ENCODE results near the gene USH2A.

The USH2A gene

GRCh38 chr1:216076751-216077150 is 346.5 kb downstream of the USH2A start:
- no peak for TF ChIP-seq CTCF (IDR thresholded peaks at IDR 0.05; ENCODE audit: low read depth, low read length, missing control alignments)
- H3K4me3 ChIP-seq (replicated peaks; ENCODE audit: low read depth, low read length), result no peak overlapping the region
- DNase-seq (ENCODE audit: extremely low read depth, low read depth), result no peak

- no peak for TF ChIP-seq CTCF (IDR thresholded peaks at IDR 0.05; ENCODE audit: low read depth, low read length, missing control alignments)
- no peak for DNase-seq (ENCODE audit: extremely low read depth, low read depth)
- no peak overlapping the region for H3K4me3 ChIP-seq (replicated peaks; ENCODE audit: low read depth, low read length)
These were observed 347.9 kb downstream of the USH2A start for GRCh38 chr1:216075339-216075738.

GRCh38 chr1:216073793-216074595 is 349.3 kb downstream of the USH2A start:
- no peak for DNase-seq (ENCODE audit: extremely low read depth, low read depth)
- H3K4me3 ChIP-seq (replicated peaks; ENCODE audit: low read depth, low read length), result no peak overlapping the region
- no peak for TF ChIP-seq CTCF (IDR thresholded peaks at IDR 0.05; ENCODE audit: low read depth, low read length, missing control alignments)

- TF ChIP-seq CTCF (IDR thresholded peaks at IDR 0.05; ENCODE audit: low read depth, low read length, missing control alignments), result no peak
- no peak for DNase-seq (ENCODE audit: extremely low read depth, low read depth)
- no peak overlapping the region for H3K4me3 ChIP-seq (replicated peaks; ENCODE audit: low read depth, low read length)
These were observed 352.0 kb downstream of the USH2A start for GRCh38 chr1:216071262-216071661.

GRCh38 chr1:216064643-216065042 is 358.6 kb downstream of the USH2A start:
- no peak for TF ChIP-seq CTCF (IDR thresholded peaks at IDR 0.05; ENCODE audit: low read depth, low read length, missing control alignments)
- no peak for DNase-seq (ENCODE audit: extremely low read depth, low read depth)
- H3K4me3 ChIP-seq (replicated peaks; ENCODE audit: low read depth, low read length), result no peak overlapping the region

GRCh38 chr1:216057947-216058346 is 365.3 kb downstream of the USH2A start:
- H3K4me3 ChIP-seq (replicated peaks; ENCODE audit: low read depth, low read length), result no peak overlapping the region
- no peak for TF ChIP-seq CTCF (IDR thresholded peaks at IDR 0.05; ENCODE audit: low read depth, low read length, missing control alignments)
- DNase-seq (ENCODE audit: extremely low read depth, low read depth), result no peak

GRCh38 chr1:216057063-216057462 is 366.2 kb downstream of the USH2A start:
- H3K4me3 ChIP-seq (replicated peaks; ENCODE audit: low read depth, low read length), result no peak overlapping the region
- DNase-seq (ENCODE audit: extremely low read depth, low read depth), result no peak
- no peak for TF ChIP-seq CTCF (IDR thresholded peaks at IDR 0.05; ENCODE audit: low read depth, low read length, missing control alignments)
